D721Med (cell line): ENCODE measurements around the gene PNPLA7.
"Not testable (repeated sequence)": the region's sequence is repeated elsewhere in the genome, so short reads cannot be mapped to it uniquely, and the experiment has no call there.

Experiments used
- DNase-seq: peaks from one replicate; pipeline ENCODE4 v3.0.0; 2011; ENCODE audit warnings: low spot score; ENCODE audit not compliant: insufficient read length
- FAIRE-seq: peaks from 2 replicates; lab custom pipeline; 2011; peaks lifted over from hg19 to GRCh38; lab: Jason Lieb, UNC
- TF ChIP-seq, protein P1 (sequence below): IDR thresholded peaks from 2 replicates; pipeline ENCODE4 v1.5.1; 2012; ENCODE audit warnings: mild to moderate bottlenecking, control low read depth; ENCODE audit not compliant: insufficient read depth; ENCODE audit errors: missing control alignments

The PNPLA7 gene

DNA sequence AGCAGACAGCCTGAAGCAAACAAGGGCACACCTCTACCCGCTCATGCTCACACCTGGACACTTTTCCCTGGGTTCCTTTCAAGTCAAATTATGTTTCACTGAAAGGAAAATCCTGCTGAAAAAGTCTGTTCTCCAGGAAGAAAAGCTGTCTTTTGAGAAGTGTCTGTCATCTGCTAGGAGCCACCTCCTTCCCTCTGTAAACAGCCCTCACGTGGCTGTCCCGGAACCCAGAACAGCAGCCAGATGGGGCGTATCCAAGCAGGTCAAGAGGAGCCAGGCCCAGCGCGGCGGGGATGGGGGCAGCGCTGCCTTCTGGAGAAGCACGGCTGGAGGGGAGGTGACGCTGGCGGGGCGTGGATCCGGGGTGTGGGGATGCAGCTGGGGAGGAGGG lies at the start of gene PNPLA7:
TSS of gene PNPLA7 (minus strand) at position 172 of the 391 bp plus-strand sequence. CDS start 205 bp downstream, outside the sequence.
- DNase-seq: peak; percentile 80
- TF ChIP-seq, protein P1, sequence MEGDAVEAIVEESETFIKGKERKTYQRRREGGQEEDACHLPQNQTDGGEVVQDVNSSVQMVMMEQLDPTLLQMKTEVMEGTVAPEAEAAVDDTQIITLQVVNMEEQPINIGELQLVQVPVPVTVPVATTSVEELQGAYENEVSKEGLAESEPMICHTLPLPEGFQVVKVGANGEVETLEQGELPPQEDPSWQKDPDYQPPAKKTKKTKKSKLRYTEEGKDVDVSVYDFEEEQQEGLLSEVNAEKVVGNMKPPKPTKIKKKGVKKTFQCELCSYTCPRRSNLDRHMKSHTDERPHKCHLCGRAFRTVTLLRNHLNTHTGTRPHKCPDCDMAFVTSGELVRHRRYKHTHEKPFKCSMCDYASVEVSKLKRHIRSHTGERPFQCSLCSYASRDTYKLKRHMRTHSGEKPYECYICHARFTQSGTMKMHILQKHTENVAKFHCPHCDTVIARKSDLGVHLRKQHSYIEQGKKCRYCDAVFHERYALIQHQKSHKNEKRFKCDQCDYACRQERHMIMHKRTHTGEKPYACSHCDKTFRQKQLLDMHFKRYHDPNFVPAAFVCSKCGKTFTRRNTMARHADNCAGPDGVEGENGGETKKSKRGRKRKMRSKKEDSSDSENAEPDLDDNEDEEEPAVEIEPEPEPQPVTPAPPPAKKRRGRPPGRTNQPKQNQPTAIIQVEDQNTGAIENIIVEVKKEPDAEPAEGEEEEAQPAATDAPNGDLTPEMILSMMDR: no peak
- FAIRE-seq: no peak

DNA sequence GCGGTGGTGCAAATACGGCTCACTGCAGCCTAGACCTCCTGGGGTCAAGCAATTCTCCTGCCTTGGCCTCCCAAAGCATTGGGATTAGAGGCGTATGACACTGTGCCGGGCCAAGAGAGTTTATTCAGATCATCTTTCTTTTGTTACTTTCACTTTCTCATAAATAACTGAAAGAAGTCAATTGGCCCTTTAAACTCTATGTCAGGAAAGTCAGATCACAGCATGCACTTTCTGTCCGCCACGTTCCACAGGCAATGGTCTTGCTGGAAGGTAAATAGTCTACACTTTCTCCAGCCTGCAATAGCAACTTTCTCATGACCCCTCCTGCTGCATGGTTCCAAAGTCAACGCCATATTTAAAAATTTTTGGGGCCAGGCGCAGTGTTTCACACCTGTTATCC lies 48.7 kb upstream of the PNPLA7 start:
- DNase-seq: no peak
- no peak for FAIRE-seq
- TF ChIP-seq, protein P1: no peak

DNA sequence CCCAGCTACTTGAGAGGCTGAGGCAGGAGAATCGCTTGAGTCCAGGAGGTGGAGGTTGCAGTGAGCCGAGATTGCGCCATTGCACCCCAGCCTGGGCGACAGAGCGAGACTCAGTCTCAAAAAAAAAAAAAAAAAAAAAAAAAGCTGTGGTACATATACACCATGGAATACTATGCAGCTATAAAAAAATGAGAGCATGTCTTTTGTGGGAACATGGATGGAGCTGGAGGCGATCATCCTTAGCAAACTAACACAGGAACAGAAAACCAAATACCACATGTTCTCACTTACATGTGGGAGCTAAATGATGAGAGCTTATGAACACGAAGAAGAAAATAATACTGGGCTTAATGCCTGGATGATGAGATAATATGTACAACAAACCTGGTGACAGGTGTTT lies 46.4 kb upstream of the PNPLA7 start:
- FAIRE-seq, DNase-seq: not testable (repeated sequence)

DNA sequence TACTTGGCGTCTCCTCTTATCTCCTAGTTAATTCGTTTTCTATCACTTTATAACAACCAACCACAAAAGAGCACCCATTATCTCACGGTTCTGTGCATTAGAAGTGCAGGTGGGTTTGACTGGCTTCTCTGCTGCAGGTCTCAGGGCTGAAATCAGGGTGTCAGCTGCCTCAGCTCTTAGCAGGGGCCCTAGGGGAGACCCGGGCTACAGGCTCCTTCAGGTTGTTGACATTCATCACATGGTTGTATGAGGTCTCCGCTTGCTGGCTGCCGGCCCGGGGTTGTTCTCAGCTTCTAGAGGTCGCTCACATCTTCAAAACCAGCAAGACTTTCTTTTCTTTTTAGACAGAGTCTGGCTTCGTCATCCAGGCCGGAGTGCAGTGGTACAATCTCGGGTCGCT lies 43.0 kb upstream of the PNPLA7 start:
- FAIRE-seq (no peak), DNase-seq (no peak)
- TF ChIP-seq, protein P1: no peak

DNA sequence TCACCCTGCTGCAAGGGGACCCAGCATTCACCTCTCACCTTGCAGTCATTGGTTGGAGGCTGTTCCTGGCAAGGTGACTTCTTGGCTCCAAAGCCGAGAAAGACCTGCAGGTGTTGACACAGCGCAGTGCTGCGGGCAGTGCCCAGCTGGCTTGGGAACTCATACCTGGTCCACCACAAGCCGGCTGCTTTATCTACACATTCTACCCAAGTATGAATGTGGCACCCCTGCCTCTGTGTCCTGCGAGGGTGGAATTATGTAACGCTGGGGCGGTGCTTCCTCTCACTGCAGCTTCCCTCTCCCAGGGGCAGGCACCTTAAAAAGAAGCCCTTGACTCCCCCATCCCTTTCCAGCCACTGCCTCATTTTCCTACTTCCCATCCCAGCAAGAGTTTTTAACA lies 42.6 kb upstream of the PNPLA7 start:
- TF ChIP-seq, protein P1: no peak
- DNase-seq (no peak), FAIRE-seq (no peak)

DNA sequence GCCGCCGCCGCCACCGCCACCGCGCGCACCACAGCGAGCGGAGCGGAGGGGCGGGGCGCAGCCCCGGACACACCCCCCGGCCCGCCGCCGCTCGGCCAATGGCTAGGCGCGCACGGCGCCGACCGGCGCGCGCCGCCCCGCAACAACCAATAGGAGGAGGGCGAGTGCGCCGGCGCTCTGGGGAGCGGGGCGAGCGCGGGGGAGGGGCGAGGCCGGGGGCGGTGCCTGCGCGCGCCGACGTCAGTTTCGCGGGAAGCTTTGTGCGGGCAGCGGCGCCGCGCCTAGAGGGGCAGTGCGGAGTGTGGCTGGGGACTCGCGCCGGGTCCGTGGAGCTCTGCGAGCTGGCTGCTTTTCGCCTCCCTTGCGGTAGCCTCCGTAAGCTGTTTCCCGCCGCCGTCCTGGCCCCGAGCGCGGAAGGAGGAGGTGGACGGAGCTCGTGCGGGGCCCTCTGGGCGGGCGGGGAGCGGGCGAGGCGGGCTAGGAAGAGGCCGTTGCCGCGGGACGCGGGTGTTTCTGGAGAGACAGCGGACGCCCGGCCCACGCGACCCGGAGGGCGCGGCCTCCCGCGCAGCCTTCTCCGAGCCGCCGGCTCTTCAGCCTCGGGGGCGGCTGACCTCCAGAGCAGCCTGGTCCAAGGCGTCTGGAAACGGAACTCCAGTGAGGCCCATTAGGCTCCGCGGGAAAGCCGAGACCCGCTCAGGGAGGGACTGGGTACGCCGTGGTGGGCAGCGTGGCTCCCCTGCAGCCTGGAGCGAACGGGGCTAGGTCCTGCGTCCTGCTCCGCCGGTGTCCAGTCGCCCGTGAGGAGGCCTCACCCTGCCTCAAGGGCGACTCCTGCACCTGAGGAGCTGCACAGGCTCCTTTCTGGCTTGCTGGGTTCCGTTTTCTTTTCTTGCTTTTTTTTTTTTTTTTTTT lies 40.5 kb upstream of the PNPLA7 start, which contains the start of gene ZMYND19:
TSS of gene ZMYND19 (minus strand) at position 44 of the 915 bp plus-strand sequence. CDS start 249 bp downstream, outside the sequence.
- TF ChIP-seq, protein P1: no peak
- DNase-seq (peak; percentile 98), FAIRE-seq (no peak)

DNA sequence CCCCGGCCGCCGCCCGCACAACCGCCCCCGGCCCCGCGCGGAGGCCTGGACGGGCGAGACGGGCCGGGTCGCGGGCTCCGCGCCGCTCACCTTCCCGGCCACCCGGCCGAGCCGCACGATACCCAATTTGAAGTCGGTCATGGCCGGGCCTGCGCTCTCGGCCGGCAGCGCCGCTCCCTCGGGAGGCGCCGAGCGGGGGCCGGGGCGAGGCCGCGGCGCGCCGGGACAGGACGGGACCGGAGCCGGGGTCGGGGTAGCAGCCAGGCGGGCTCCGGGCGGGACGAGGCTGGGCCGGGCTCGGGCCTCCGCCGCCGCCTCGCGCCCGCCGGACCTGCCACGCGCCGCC lies 39.9 kb upstream of the PNPLA7 start:
- FAIRE-seq (no peak), DNase-seq (no peak)
- TF ChIP-seq, protein P1: no peak
